Stimulated activated CD4-positive, alpha-beta T cell treated with anti-CD3 and anti-CD28 coated beads, Interleukin-2, amount 100 ng/mL, for 48 hours (primary cell): ENCODE data around the gene NAXD.
"Not testable (repeated sequence)": the region's sequence is repeated elsewhere in the genome, so short reads cannot be mapped to it uniquely, and the experiment has no call there.

ENCODE experiments used
- DNase-seq, 2 donors: peaks; one replicate each; pipeline ENCODE4 v3.0.0-alpha.2; 2020

NAXD gene

DNA sequence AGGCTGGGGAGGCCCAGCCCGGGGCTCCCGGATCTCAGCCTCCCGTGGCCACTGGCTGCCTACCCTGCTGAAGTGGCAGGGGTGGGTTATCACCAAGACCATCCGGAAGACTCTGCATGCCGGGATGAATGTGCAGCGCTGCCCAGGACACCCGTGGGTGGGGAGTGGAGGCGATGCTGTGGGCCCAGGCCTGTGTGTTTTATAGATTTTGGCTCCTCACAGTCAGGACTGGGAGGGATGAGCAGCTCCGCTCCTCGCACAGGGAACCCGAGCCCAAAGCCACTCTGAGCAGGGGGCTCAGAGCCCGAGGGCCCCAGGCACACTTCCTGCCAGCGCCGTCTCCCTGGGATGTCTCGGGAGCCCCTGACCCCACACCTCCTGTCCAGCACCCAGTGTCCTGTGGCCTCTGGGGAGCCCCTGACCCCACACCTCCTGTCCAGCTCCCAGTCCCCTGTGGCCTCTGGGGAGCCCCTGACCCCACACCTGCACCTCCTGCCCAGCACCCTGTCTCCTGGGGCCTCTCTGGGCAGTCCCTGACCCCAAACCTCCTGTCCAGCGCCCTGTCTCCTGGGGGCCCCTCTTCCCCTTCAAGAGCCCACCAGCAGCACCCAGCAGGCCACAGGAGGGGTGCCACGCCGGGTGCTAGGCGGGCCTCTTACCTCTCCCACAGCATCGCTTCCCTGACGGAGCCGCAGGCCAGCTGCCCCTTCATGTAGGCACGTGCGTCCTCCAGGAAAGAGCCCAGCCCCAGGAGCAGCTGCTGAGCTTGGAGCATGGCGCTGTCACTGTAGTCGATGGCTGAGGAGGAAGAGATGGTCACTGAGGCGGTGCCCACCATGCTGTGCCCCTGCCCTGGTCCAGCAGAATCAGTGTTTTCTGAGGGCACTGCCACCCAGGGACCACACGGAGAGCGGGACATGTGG lies 31.4 kb downstream of the NAXD start:
- no peak for DNase-seq

DNA sequence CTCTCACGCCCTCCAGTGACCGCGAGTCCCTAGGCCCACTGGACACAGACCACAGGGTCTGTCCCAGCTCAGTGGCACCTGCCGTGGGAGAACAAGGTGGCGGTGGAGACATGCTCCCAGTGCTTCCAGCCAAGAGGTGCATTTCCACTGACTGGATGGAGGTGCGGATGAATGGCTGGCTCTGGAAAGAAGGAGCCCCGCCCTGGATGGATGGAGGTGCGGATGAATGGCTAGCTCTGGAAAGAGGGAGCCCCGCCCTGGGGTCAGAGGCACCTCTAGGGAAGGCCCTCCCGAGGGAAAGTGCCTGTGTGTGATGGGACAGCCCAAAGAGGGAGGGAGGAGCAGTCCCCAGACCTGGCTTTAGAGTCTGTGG lies 32.0 kb downstream of the NAXD start:
- no peak for DNase-seq

DNA sequence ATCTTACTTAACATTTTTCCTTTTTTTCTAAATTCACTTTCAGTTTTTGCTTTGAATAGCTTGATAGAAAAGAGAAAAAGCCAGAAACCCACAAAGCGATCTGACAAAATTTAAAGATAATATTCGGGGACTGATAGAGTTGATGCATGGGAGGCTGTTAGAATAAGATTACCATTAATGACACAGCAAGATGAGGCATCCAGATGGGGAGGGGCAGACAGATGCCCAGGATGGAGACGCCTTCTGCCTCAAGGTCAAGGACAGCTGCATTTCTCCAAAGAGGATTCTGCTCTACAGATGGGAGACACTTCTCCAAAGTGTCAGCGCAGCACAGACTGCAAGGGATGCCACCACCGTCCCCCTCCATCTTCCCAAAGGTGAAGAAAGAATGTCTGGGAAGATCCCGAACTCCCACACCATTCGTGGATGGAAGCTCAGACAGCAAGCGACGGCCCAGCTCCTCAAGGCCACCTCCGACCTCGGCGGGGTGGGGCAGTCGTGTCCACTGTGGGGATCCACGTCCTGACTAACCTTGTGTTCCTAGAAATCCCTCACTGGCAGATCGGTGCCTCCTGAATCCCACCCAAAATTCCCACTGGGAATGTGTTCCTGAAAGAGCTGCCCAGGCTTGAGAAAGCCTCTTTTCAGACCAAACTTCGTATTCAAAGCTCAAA lies 32.9 kb downstream of the NAXD start:
- no peak for DNase-seq

DNA sequence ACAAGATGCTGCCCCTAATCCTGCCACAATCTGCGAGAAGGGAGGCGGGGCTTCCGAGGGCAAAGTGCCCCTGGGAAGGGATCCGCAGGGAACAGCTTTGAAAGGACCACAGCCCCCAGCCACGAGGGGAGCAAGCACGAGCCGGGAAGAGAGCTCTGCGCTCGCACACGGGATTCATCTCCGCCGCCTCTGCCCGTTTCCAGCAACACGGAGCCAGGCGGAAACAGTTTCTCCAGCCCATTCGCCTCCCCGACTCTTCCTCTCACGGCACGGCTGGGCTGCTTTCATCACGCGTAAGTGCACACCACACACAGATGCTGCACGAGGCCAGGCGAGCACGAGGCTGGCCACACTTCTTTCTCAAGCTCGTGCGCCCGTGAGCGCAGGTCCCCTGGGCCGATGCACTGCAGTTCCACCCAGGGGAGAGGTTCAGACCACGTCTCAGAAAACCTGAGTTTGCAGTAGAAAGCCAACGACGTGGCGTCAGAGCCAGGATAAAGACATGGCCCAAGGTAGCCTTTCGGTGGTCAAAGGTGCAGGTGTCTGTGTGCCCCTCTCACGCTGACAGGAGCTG lies 33.6 kb downstream of the NAXD start:
- no peak for DNase-seq

DNA sequence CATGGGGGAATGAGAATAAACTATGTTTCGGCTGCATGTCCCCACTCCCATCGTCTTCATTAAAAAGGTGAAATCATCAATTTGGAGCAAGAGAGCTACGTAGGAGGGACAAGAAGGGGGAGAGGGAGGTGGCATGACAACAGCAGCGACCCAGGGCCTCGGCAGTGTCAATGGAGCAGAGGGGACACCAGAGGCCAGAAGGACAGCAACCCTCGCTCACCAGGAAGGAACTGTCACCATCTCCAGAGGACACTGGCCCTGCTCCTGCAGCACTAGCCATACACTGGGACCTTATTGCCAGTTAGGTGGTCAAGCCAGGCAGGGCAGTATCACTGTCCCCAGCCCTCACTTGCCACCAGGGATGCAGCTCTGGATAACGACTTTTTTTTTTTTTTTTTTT lies 34.2 kb downstream of the NAXD start:
- no peak for DNase-seq

DNA sequence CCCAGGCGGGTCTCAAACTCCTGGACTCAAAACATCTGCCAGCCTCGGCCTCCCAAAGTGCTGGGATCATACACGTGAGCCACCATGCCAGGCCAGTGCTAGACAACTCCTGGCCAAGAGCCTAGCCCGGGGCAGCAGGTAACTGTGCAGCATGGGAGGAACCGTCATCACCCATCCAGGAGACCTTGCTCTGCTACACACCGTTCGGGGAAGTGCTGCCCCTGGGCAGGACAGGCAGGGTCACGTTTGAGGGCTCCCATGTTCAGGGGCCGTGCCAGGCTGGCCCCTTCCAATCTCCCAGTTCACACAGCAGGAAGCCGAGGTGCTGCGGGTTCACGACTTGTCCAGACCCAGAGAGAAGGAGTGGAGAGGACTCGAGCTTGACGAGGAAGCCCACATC lies 35.1 kb downstream of the NAXD start:
- no peak for DNase-seq

DNA sequence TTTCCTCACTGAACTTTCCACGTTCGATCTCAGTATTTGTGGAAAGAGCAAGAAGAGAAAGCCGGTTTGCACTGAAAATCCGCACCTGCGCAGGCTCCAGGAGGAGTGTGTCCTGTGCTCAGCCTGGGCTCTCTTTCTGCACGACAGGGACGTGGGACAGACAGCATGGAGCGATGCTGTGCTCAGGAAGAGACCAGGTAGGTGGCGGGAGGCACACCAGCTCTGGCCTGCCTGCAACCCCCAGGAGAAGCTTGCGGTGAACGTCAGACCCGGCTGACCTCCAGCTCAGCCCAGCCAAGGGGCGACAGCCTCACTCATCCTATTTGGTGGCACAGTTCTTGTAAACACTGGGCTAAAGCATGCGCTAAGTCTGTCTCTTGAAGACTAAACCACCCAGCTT lies 35.9 kb downstream of the NAXD start:
- DNase-seq = no peak

DNA sequence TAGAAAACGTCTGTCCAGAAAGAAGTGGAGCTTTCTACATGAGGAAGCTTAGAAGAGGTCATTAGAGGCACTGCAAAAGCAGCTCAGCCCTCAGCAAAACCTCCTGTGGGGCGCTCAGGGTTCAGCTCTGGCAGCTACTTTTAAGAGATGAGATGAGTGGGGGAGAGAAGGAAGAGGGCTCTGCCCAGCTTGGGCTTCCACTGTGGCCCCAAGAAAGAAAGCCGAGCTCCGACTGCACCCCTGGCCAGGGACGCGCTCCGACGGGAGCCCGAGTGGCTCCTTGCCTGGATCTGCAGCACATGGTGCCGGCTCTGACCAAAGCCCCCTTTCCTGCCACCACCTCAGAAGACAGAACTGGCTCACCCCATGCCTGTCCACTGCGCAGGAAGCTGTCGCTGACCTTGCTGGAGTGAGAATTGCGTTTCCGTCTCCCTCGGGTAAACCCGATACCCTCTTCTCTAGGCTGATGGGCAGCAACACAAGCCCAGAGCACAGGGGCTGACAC lies 36.4 kb downstream of the NAXD start:
- DNase-seq = no peak

DNA sequence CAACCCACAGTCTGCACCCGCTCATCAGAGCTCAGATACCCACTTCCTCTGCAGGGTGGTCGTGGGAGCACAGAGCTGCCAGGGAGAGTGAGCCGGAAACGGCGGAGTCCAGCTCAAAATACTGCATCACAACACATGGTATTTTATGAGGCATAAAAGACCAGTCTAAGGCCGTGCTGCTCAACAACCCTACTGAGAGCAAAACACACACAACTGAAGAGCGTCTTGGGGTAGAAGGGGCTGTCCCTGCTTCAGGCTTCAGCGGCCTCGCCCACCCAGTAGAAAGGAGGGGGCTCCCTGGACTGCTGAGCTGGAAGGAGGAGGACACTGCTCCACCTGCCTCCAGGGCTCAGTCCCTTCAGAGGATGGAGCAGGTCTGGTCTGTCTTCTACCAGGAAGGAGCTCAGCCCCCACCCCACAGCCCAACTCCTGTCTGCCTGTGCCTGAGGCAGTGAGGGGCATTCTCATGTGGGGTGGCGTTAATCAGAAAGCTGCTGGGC lies 36.9 kb downstream of the NAXD start:
- DNase-seq = no peak

DNA sequence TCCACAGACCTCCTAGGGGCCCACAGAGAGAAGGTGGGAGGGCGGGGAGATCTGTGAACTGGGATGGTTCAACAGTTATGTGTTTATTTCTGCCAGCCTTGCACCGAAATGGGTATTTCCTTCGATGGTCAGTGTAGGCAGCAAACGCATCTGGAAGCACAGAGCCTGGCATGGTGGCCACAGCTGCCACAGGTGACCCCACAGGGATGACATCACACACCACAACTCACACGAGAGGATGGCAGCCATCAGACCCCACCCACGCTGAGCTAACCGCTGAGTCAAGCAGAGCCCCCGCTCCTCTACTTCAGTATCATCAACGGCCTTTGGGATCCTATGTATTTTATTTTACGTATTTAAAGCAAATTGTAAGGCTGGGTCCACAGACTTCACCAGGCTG lies 37.4 kb downstream of the NAXD start:
- DNase-seq = no peak

DNA sequence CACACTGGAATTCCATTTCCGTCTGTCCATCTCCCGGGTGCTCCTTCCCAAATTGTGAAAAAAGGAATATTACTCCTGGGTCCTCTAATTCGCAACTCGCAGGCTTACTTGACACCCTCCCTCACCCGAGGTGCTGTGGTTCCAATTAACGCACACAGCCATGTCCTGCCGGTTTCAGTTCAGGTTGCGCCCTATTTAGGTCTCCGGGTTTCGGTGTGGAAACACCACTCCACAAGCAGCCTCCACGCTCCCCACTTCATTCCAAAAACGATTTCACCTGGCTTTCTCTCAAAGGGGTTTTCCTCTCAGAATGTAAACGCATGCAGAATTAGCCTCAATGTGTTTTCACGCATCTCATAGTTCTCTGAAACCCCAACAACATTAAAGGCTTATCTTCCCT lies 37.9 kb downstream of the NAXD start:
- no peak for DNase-seq

DNA sequence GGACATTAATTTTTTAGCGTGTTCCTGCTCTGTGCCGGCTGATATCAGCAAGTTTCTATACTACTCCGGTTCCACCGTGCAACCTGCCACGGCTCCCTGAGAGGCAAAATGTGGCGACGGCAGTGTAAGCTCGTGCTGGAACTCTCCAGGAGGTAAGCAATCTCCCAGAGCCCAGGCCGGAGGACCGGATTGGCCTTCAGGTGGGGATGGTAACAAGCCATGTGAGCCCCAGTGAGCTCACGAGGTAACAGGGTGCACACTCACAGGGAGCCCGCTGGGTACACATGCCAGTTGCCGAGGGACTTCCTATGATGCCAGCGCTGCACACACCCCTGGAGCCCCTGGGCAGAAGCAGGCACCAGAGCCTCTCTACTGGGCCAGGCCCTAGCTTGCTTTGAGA lies 38.5 kb downstream of the NAXD start:
- no peak for DNase-seq

DNA sequence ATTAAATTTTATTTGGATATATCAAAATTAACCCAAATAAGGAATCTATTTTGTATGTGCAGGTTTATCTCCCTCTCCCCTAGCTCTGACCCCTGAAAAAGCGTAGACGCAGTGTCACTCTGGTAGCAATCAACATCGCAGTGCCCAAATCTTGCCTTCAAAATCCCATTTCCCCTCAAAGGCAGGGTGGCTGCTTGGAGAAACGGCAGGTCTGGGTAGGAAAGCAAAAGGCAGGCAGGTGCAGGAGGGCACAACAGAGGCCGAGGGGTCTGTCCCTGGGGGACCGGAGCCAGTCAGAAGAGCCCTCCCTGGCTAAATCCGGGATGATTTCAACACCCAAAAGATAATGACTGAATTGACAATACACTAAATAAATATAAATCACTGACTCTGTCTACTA lies 41.9 kb downstream of the NAXD start:
- no peak for DNase-seq

DNA sequence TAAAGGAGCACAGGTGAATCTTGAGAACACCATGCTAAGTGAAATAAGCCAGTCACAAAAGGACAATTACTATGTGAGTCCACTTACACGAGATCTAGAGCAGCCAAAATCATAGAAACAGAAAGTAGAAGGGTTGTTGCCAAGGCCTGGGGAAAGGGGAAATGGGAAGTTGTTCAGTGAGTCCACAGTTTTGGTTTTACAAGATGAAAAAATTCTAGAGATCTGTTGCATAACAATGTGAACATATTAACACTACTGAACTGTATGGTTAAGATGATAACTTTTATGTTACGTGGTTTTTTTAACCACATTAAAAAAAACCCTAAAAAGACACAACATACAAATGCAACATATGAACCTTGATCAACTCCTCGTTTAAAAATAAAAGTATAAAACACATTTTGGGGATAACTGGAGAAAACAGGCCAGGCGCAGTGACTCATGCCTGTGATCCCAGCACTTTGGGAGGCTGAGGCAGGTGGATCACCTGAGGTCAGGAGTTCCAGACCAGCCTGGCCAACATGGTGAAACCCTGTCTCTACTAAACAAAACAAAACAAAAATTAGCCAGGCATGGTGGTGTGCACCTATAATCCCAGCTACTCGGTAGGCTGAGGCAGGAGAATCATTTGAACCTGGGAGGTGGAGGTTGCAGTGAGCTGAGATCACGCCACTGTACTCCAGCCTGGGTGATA lies 43.0 kb downstream of the NAXD start:
- not testable (repeated sequence) for DNase-seq

DNA sequence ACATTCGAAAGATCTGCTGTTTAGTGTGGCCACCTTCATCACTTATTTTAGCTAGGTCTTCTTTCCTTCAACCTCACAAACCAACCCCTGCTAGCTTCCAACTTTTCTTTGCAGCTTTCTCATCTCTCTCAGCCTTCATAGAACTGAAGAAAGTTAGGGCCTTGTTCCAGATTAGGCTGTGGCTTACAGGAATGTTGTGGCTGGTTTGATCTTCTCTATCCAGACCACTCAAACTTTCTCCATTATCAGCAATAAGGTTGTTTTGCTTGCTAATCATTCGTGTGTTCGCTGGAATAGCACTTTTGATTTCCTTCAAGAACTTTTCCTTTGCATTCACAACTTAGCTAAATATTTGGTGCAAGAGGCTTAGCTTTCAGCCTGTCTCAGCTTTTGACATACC lies 45.9 kb downstream of the NAXD start:
- DNase-seq = no peak

DNA sequence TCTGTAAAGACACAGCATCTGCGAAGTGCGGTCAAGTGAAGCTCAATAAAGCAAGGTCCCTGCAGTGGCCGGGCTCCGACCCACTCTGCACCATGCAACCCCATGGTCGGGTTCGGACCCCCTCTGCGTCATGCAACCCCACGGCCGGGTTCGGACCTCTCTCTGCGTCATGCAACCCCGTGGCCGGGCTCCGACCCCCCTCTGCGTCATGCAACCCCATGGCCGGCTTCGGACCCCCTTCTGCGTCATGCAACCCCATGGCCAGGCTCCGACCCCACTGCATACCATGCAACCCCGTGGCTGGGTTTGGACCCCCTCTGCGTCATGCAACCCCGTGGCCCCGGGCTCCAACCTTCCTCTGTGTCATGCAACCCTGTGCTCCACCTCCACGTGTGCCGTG lies 46.7 kb downstream of the NAXD start:
- DNase-seq = no peak

DNA sequence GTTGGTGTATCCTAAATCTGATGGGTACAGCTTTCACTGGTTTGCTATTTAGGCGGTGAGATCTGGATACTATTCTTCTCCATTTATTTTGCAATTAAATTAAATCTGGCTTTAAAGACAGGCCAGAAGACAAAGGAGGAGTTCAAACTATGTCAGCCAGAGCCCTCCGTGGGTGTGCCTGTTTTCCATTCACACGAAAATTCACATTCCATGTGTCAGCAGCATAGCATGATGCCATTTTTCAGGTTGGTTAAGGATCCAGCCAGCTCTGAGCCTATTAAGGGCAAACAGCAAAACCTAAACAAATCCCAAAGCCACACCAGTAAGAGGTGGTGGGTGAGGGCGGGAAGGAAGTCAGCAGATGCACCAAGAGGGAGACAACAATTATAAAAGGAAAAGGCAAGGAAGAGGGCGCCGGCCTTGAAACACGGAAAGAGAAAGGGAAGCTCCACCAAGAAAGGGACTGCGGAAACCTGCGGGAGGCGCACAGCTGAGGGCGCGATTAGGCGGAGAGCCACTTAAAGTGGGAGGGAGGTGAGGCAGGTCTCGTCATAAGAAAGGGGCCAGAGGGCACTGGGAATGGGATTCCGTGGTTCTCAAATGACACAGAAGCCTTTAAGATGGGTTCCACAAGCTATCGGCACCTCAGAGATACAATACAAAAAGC lies 47.6 kb downstream of the NAXD start:
- no peak for DNase-seq

DNA sequence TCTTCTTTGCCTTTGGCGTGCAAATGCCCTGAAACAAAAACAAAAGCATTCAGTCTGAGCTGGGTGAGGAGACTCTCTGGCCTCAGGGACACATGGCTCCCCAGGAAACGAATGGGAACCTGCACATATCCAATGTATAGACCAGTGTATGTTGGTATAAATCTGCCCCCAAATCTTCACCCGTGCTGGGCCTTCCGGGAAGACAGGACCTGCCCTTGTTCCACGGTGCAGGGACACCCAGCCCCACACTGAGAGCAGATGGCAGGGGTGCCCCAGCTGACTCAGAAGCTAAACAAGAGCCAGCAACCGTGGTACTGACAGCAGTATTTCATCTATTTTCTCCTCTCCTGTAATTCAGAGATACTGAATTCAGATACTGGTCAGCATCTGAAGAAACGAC lies 48.1 kb downstream of the NAXD start:
- no peak for DNase-seq

DNA sequence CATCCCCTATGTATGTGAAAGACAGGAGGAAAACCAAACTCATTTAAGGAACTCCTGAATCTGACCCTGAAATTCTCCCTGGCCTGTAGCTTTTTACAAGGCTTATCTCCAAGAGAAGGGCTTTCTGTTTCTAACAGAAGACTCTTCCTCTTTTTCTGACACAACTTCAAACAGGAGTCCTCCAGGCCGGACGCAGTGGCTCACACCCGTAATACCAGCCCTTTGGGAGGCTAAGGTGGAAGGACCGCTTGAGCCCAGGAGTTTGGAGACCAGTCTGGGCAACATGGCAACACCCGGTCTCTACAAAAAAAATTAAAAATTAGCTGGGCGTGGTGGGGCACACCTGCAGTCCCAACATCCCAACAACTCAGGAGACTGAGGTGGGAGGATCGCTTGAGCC lies 48.7 kb downstream of the NAXD start:
- no peak for DNase-seq

DNA sequence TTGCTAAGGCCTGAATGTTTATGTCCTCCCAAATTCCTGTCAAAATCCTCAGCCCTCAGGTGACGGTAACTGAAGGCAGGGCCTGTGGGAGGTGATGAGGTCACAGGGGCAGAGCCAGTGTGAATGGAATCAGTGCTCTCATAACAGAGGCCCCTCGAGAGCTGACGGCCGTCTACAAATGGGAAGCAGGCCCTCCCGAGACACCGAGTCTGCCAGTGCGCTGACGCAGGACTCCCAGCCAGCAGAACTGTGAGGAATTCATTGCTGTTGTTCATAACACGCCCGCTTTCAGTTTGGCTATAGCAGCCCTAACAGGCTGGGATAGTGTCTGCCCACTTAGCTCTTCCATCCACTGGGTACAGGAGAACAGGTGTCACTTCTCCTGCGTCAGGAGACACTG lies 49.3 kb downstream of the NAXD start:
- no peak for DNase-seq

DNA sequence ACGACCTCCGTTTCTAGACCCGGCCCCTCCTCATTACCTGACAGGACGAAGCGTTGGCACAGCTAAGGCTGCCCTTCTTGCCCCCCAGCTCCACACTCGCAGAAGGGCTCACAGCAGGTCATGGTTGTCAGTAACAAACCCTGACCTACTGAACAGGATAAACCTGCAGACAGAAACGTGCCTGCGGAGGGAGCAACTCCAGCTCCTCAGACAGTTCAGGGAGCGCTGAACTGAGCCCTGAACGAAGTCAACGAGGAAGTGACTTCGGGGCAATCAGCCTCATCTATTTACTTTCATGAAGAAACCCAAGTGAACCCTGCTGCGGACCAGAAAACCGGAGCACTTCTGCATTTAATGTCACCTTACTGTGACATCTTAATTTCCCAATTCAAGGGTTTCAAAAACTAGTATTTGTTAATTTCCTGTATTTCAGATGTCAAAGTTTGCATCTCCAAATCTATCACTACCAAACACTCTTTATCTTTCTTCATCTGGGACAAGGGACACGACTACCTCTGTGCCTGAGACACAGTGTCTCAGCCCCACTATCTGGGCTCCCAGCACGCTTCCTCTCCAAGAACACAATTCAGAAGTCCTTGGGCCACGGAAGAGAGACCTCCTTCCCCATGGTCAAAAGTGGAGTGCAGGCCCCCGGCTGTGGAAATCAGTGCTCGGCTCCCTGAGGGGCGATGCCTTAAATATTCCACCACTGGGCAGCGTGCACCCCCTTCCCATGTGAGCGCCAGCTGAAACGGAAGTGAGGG lies 50.3 kb downstream of the NAXD start:
- no peak for DNase-seq

DNA sequence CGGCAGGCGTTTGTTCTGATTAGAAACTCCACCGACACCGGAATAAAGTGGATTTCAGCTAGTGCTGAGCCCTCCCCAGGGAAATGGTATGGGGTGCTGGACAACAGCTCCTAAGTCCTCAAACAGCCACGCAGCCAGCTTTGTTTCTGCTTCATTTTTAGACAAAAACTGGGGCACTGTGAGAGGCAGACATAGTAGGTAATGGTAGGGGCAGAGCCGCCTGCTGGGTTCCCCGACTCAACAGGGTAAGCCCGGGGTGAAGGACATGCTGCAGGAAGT lies 50.8 kb downstream of the NAXD start:
- no peak for DNase-seq
